DOHH2 (cell line): Measurements from ENCODE around the gene MTCL1.

Experiments
- CTCF ChIP-seq: fragments of 200-600 bp; sonication (generic); IDR thresholded peaks from one replicate; pipeline ENCODE4 v1.5.1; 2014; ENCODE audit warnings: antibody characterized with exemption, mild to moderate bottlenecking, low read depth, low read length; ENCODE audit not compliant: poor library complexity, severe bottlenecking
- EZH2phosphoT487 ChIP-seq: fragments of 200-600 bp; sonication (generic); IDR thresholded peaks from 2 replicates; pipeline ENCODE4 v1.6.1; 2017; ENCODE audit warnings: borderline replicate concordance, mild to moderate bottlenecking, antibody characterized with exemption, low read length, moderate library complexity, mixed read lengths

GRCh38 chr18:8662560-8663255, 42.6 kb upstream of the MTCL1 start:
- TF ChIP-seq CTCF (no peak), EZH2phosphoT487 (no peak)
